Brain microvascular endothelial cell (primary cell): ENCODE data around the gene GZMA.

Experiments used
- DNase-seq: peaks from one replicate; pipeline ENCODE4 v3.0.0-alpha.2; 2020
- H3K27ac ChIP-seq: fragments of 250-450 bp; sonication (Bioruptor Pico); 2 replicates; pipeline ENCODE4 v1.5.1; 2020; ENCODE audit warnings: mild to moderate bottlenecking, moderate library complexity
- H3K27me3 ChIP-seq: fragments of 250-450 bp; sonication (Bioruptor Pico); replicated peaks from 2 replicates; pipeline ENCODE4 v1.5.1; 2020; ENCODE audit warnings: mild to moderate bottlenecking
- H3K36me3 ChIP-seq: fragments of 250-450 bp; sonication (Bioruptor Pico); replicated peaks from 2 replicates; pipeline ENCODE4 v1.5.1; 2020; ENCODE audit warnings: mild to moderate bottlenecking
- H3K4me3 ChIP-seq: 2 replicates; pipeline ENCODE4 v1.5.1; 2011; ENCODE audit warnings: low read depth, mild to moderate bottlenecking, control low read depth, low read length, moderate library complexity
- in situ Hi-C: cut with HindIII; loops from 2 replicates; pipeline ENCODE4 v1.10.0; 2017; ENCODE audit warnings: low sequenced_read_pairs, low pct_ligation_motif_present
- TF ChIP-seq, protein P1 (sequence below): IDR thresholded peaks from 2 replicates; pipeline ENCODE4 v1.5.1; 2011; ENCODE audit warnings: low read depth, mild to moderate bottlenecking, moderate library complexity, low read length, control low read depth, inconsistent platforms; ENCODE audit errors: missing control alignments

GZMA gene

GRCh38 chr5:55102348-55102747 is at the start of gene GZMA:
Gene GZMA (plus strand): TSS chr5:55102646. CDS start chr5:55102683, 37 bp downstream.
- Histone ChIP-seq H3K4me3 (no peak within 1 kb of the TSS), H3K27ac (no peak within 1 kb of the TSS), H3K36me3 (no peaks in the 10 kb centered on the region), H3K27me3 (no peaks in the 10 kb centered on the region)
- TF ChIP-seq, protein P1, sequence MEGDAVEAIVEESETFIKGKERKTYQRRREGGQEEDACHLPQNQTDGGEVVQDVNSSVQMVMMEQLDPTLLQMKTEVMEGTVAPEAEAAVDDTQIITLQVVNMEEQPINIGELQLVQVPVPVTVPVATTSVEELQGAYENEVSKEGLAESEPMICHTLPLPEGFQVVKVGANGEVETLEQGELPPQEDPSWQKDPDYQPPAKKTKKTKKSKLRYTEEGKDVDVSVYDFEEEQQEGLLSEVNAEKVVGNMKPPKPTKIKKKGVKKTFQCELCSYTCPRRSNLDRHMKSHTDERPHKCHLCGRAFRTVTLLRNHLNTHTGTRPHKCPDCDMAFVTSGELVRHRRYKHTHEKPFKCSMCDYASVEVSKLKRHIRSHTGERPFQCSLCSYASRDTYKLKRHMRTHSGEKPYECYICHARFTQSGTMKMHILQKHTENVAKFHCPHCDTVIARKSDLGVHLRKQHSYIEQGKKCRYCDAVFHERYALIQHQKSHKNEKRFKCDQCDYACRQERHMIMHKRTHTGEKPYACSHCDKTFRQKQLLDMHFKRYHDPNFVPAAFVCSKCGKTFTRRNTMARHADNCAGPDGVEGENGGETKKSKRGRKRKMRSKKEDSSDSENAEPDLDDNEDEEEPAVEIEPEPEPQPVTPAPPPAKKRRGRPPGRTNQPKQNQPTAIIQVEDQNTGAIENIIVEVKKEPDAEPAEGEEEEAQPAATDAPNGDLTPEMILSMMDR: no peak
- in situ Hi-C loops: no loop called here
- DNase-seq: no peak

DNA sequence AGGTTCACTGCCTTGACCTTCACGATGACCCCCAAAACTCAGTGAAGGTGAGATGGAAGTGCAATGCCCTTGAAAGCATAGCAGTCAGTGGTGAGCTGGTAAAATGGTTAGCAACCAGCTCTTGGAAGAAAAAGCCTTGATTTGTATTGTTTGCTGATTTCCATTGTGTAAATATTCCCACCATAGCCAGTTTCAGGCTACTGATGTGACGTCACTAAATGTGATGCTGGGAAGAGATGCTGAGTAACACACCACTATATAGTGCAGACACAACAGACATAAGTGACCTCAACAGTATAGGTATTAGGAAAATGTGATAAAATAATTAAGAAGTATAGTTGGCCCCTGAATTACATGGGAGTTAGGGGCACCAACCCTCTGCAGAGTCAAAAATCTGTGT is 47.3 kb upstream of the GZMA start:
- Histone ChIP-seq H3K4me3 (no peak overlapping the region), H3K27ac (no peak overlapping the region), H3K36me3 (no peaks in the 10 kb centered on the region), H3K27me3 (no peaks in the 10 kb centered on the region)
- TF ChIP-seq, protein P1: no peak
- no peak for DNase-seq
- in situ Hi-C loops: no loop called here

GRCh38 chr5:55062039-55062779 is 40.2 kb upstream of the GZMA start:
- Histone ChIP-seq H3K27me3 (no peaks in the 10 kb centered on the region), H3K27ac (no peak overlapping the region), H3K36me3 (no peaks in the 10 kb centered on the region), H3K4me3 (no peak overlapping the region)
- in situ Hi-C loops: no loop called here
- TF ChIP-seq, protein P1: no peak
- no peak for DNase-seq

- H3K36me3 ChIP-seq: no peaks in the 10 kb centered on the region
- TF ChIP-seq, protein P1: no peak
- in situ Hi-C loops: no loop called here
- H3K4me3 ChIP-seq: no peak overlapping the region
- H3K27me3 ChIP-seq: no peaks in the 10 kb centered on the region
- peak overlapping the region; percentile 53 for H3K27ac ChIP-seq
- DNase-seq: peak; percentile 32
Observed at GRCh38 chr5:55063220-55063863, 39.1 kb upstream of the GZMA start.

DNA sequence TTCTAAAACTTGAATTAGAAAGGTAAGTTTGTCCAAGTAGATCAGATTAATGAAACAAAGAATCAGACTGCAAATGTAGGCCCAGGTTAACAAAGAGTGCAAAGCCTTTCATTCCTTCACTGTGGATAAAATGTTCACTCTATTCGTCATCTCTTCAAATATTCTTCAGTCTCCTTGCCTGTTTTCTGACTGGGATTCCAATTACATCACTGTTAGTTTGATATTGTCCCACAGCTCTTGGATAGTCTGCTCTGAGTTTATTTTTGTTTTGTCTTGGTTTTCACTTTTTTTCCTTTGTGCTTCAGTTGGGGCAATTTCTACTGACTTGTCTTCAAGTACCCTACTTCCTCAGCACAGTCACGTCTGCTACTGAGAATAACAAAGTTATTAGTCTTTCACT is 38.5 kb upstream of the GZMA start:
- DNase-seq: peak; percentile 12
- no peak overlapping the region for H3K4me3 ChIP-seq
- H3K27ac ChIP-seq: peak overlapping the region; percentile 53
- no peaks in the 10 kb centered on the region for H3K27me3 ChIP-seq
- H3K36me3 ChIP-seq: no peaks in the 10 kb centered on the region
- in situ Hi-C loops: no loop called here
- TF ChIP-seq, protein P1: no peak
